OCI-LY7 (cell line): ENCODE results near the gene COMMD3.

Experiments used
- EZH2phosphoT487 ChIP-seq: fragments of 200-600 bp; sonication (generic); IDR thresholded peaks from 2 replicates; pipeline ENCODE4 v1.6.1; 2018; ENCODE audit warnings: low read depth, borderline replicate concordance, mild to moderate bottlenecking, mixed run types, antibody characterized with exemption, low read length, moderate library complexity, mixed read lengths
- TF ChIP-seq, protein P1 (sequence below): fragments of 200-600 bp; sonication (generic); conservative IDR thresholded peaks from 2 replicates; pipeline ENCODE4 v1.5.1; 2014; ENCODE audit warnings: mild to moderate bottlenecking, antibody characterized with exemption, low read length, moderate library complexity, mixed read lengths

DNA sequence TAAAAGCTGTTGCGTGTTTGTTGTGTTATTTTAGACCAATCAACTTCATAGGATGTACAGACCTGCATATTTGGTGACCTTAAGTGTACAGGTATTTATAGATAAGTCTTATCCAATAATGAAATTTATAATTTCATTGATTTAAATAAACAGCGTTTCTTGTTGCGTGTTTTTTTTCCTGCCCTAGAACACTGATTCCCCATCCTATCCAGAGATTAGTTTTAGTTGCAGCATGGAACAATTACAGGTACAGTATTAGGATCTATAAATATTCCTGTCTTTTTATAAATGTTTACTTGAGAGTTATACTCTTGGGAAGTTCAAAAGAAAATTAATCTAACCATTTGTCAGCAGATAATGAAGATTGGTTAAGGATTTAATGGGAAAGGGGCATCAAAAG lies 2.6 kb downstream of the COMMD3 start:
- TF ChIP-seq, protein P1, sequence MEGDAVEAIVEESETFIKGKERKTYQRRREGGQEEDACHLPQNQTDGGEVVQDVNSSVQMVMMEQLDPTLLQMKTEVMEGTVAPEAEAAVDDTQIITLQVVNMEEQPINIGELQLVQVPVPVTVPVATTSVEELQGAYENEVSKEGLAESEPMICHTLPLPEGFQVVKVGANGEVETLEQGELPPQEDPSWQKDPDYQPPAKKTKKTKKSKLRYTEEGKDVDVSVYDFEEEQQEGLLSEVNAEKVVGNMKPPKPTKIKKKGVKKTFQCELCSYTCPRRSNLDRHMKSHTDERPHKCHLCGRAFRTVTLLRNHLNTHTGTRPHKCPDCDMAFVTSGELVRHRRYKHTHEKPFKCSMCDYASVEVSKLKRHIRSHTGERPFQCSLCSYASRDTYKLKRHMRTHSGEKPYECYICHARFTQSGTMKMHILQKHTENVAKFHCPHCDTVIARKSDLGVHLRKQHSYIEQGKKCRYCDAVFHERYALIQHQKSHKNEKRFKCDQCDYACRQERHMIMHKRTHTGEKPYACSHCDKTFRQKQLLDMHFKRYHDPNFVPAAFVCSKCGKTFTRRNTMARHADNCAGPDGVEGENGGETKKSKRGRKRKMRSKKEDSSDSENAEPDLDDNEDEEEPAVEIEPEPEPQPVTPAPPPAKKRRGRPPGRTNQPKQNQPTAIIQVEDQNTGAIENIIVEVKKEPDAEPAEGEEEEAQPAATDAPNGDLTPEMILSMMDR, result no peak
- TF ChIP-seq EZH2phosphoT487, result no peak
